Neuronal stem cell (in vitro differentiated cells): ENCODE measurements around the gene SYNE2.

ENCODE experiments used
- DNase-seq: peaks from one replicate; pipeline ENCODE4 v3.0.0-alpha.2; 2013; ENCODE audit warnings: low spot score
- H2AFZ ChIP-seq: one replicate; pipeline ENCODE4 v1.6.1; 2013; ENCODE audit warnings: mild to moderate bottlenecking, low read length, inconsistent platforms
- H2AK5ac ChIP-seq: 2 replicates; pipeline ENCODE4 v1.6.1; 2013; ENCODE audit warnings: low read depth, mild to moderate bottlenecking, inconsistent platforms, low read length, moderate library complexity, mixed read lengths
- H2BK120ac ChIP-seq: 2 replicates; pipeline ENCODE4 v1.6.1; 2013; ENCODE audit warnings: low read depth, mild to moderate bottlenecking, inconsistent platforms, low read length, moderate library complexity, mixed read lengths
- H2BK12ac ChIP-seq: one replicate; pipeline ENCODE4 v1.6.1; 2013; ENCODE audit warnings: low read length, inconsistent platforms
- H2BK15ac ChIP-seq: 2 replicates; pipeline ENCODE4 v1.6.1; 2013; ENCODE audit warnings: mild to moderate bottlenecking, low read length, inconsistent platforms, mixed read lengths
- H2BK5ac ChIP-seq: one replicate; pipeline ENCODE4 v1.6.1; 2013; ENCODE audit warnings: inconsistent platforms, mild to moderate bottlenecking, low read length, moderate library complexity
- H3K14ac ChIP-seq: one replicate; pipeline ENCODE4 v1.6.1; 2013; ENCODE audit warnings: low read length, inconsistent platforms
- H3K18ac ChIP-seq: 2 replicates; pipeline ENCODE4 v1.6.1; 2013; ENCODE audit warnings: low read length, inconsistent platforms
- H3K23ac ChIP-seq: 2 replicates; pipeline ENCODE4 v1.6.1; 2013; ENCODE audit warnings: low read depth, mild to moderate bottlenecking, mixed read lengths, low read length, inconsistent platforms; ENCODE audit not compliant: poor library complexity
- H3K27ac ChIP-seq: replicated peaks from 3 replicates; pipeline ENCODE4 v1.5.1; 2013; ENCODE audit warnings: low read length, inconsistent platforms
- H3K27me3 ChIP-seq, 3 experiments: 2 replicates each; pipeline ENCODE4 v1.6.1; 2013; ENCODE audit warnings: low read length in 3 of 3, mild to moderate bottlenecking in 2 of 3, inconsistent platforms in 1 of 3, low read depth in 1 of 3, mixed read lengths in 1 of 3, moderate library complexity in 1 of 3; ENCODE audit not compliant: control insufficient read depth in 3 of 3, insufficient read depth in 3 of 3
- H3K36me3 ChIP-seq, 2 donors: replicated peaks in 1 of 2; 2 replicates each; pipeline ENCODE4 v1.6.1; 2013; ENCODE audit warnings: low read length in 2 of 2; ENCODE audit not compliant: control insufficient read depth in 2 of 2, insufficient read depth in 2 of 2
- H3K4ac ChIP-seq: 2 replicates; pipeline ENCODE4 v1.6.1; 2013; ENCODE audit warnings: inconsistent platforms, mild to moderate bottlenecking, low read length, moderate library complexity
- H3K4me1 ChIP-seq, 2 donors: 1 replicate in 1 of 2; 2 replicates in 1 of 2; pipeline ENCODE4 v1.6.1; 2013; ENCODE audit warnings: low read length in 2 of 2, low read depth in 1 of 2; ENCODE audit not compliant: control insufficient read depth in 2 of 2, insufficient read depth in 1 of 2
- H3K4me2 ChIP-seq: one replicate; pipeline ENCODE4 v1.6.1; 2013; ENCODE audit warnings: mild to moderate bottlenecking, low read length, inconsistent platforms; ENCODE audit not compliant: insufficient read depth, poor library complexity, severe bottlenecking
- H3K4me3 ChIP-seq, 2 donors: 2 replicates each; pipeline ENCODE4 v1.5.1; 2013; ENCODE audit warnings: low read length in 2 of 2, mild to moderate bottlenecking in 2 of 2, inconsistent platforms in 1 of 2, moderate library complexity in 1 of 2
- H3K79me1 ChIP-seq: one replicate; pipeline ENCODE4 v1.6.1; 2013; ENCODE audit warnings: low read depth, mild to moderate bottlenecking, inconsistent platforms, low read length, moderate library complexity
- H3K9ac ChIP-seq: one replicate; pipeline ENCODE4 v1.6.1; 2013; ENCODE audit warnings: mild to moderate bottlenecking, low read depth, low read length, inconsistent platforms; ENCODE audit not compliant: poor library complexity
- H3K9me3 ChIP-seq, 2 donors: replicated peaks in 1 of 2; 2 replicates each; pipeline versions ENCODE3 to v1.6.1; 2013; ENCODE audit warnings: low read length in 2 of 2, mild to moderate bottlenecking in 2 of 2, inconsistent platforms in 1 of 2, low read depth in 1 of 2, mixed read lengths in 1 of 2, moderate library complexity in 1 of 2; ENCODE audit not compliant: control insufficient read depth in 2 of 2, insufficient read depth in 1 of 2
- H4K8ac ChIP-seq: one replicate; pipeline ENCODE4 v1.6.1; 2013; ENCODE audit warnings: low read depth, mild to moderate bottlenecking, inconsistent platforms, low read length, moderate library complexity
- H4K91ac ChIP-seq: one replicate; pipeline ENCODE4 v1.6.1; 2013; ENCODE audit warnings: low read length, low read depth, mild to moderate bottlenecking, inconsistent platforms; ENCODE audit not compliant: poor library complexity
- WGBS, 2 donors: extraction: QIAGEN DNeasy Blood & Tissue Kit; methylation state at CpG; one replicate each; pipeline ENCODE4 v1.1.7; 2013; ENCODE audit warnings: missing lambda C conversion rate in 2 of 2, mixed read lengths in 1 of 2; ENCODE audit not compliant: insufficient read length in 2 of 2, insufficient replicate concordance in 1 of 2; ENCODE audit errors: extremely low coverage in 2 of 2; 5-methylcytosine and 5-hydroxymethylcytosine counted together

Gene SYNE2

GRCh38 chr14:64197996-64198395 lies 345.2 kb downstream of the SYNE2 start:
- H3K14ac ChIP-seq: no peak overlapping the region
- H2BK12ac ChIP-seq: no peak overlapping the region
- H2AFZ ChIP-seq: no peak overlapping the region
- peaks cover 1 to 15% of the 10 kb centered on the region in 2 donors for H3K36me3 ChIP-seq
- H2BK15ac ChIP-seq: no peak overlapping the region
- H2BK120ac ChIP-seq: no peak overlapping the region
- no peak overlapping the region for H2BK5ac ChIP-seq
- H3K9me3 ChIP-seq: peaks cover 0 to under 1% of the 10 kb centered on the region in 2 donors
- no peak overlapping the region for H3K4me3 ChIP-seq
- H3K9ac ChIP-seq: no peak overlapping the region
- no peak overlapping the region for H3K27ac ChIP-seq
- H4K8ac ChIP-seq: no peak overlapping the region
- no peak overlapping the region for H3K23ac ChIP-seq
- no peak overlapping the region for H4K91ac ChIP-seq
- no peaks in the 10 kb centered on the region for H3K79me1 ChIP-seq
- H3K18ac ChIP-seq: no peak overlapping the region
- no peak overlapping the region for H3K4me2 ChIP-seq
- no peaks in the 10 kb centered on the region for H3K27me3 ChIP-seq
- DNase-seq: no peak
- no CpG with 5 or more reads among the region's 3 CpGs for WGBS, 2 donors
- no peak overlapping the region for H3K4ac ChIP-seq
- peaks cover 15 to 25% of the 10 kb centered on the region in 2 donors for H3K4me1 ChIP-seq
- H2AK5ac ChIP-seq: no peak overlapping the region

GRCh38 chr14:64198486-64198885 lies 345.7 kb downstream of the SYNE2 start:
- Histone ChIP-seq H2BK12ac (no peak overlapping the region), H3K18ac (no peak overlapping the region), H3K14ac (no peak overlapping the region), H2BK5ac (no peak overlapping the region), H3K4ac (no peak overlapping the region), H3K27me3 (no peaks in the 10 kb centered on the region), H4K91ac (no peak overlapping the region), H3K9me3 (no peaks in the 10 kb centered on the region), H2BK15ac (no peak overlapping the region), H3K36me3 (peaks cover 1 to 20% of the 10 kb centered on the region in 2 donors), H3K9ac (no peak overlapping the region), H3K4me3 (no peak overlapping the region), H4K8ac (no peak overlapping the region), H2AFZ (no peak overlapping the region), H3K79me1 (no peaks in the 10 kb centered on the region), H2AK5ac (no peak overlapping the region), H2BK120ac (no peak overlapping the region), H3K27ac (no peak overlapping the region), H3K4me1 (peaks cover 15 to 25% of the 10 kb centered on the region in 2 donors), H3K23ac (no peak overlapping the region), H3K4me2 (no peak overlapping the region)
- WGBS, 2 donors: no CpG with 5 or more reads among the region's 3 CpGs
- DNase-seq: no peak

GRCh38 chr14:64200170-64200569 lies 347.4 kb downstream of the SYNE2 start:
- Histone ChIP-seq H3K4me2 (no peak overlapping the region), H2AFZ (no peak overlapping the region), H3K18ac (no peak overlapping the region), H3K27ac (no peak overlapping the region), H3K4me3 (no peak overlapping the region), H3K79me1 (no peaks in the 10 kb centered on the region), H3K9me3 (no peaks in the 10 kb centered on the region), H3K36me3 (peaks cover 1 to 22% of the 10 kb centered on the region in 2 donors), H4K91ac (no peak overlapping the region), H2BK12ac (no peak overlapping the region), H4K8ac (no peak overlapping the region), H3K23ac (no peak overlapping the region), H2BK5ac (no peak overlapping the region), H2AK5ac (no peak overlapping the region), H2BK15ac (no peak overlapping the region), H2BK120ac (no peak overlapping the region), H3K4me1 (peaks cover 15 to 25% of the 10 kb centered on the region in 2 donors), H3K9ac (no peak overlapping the region), H3K14ac (no peak overlapping the region), H3K27me3 (no peaks in the 10 kb centered on the region), H3K4ac (no peak overlapping the region)
- no CpG with 5 or more reads among the region's 4 CpGs for WGBS, 2 donors
- no peak for DNase-seq

DNA sequence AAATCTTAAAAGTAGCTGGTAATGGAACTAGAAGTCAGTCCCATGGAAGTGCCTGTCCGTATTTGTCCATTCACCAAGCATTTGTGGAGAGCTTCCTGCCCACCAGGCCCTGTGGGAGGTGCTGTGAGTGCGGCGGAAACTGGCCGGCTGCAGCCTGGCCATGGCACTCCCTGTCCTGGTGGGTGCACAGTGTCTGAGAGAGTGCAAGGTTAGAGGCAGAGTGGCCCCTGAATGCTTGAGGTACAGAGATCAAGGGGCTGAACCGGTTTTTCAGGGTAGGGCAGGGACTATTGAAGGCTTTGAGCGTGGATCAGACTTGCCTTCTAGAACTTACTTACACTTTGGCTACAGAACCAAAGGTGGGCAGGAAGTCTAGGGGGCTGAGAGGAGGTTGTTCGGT lies 348.5 kb downstream of the SYNE2 start:
- Histone ChIP-seq H3K4me2 (no peak overlapping the region), H3K18ac (peak overlapping the region; percentile 73), H3K4me3 (no peak overlapping the region), H2BK15ac (no peak overlapping the region), H3K23ac (no peak overlapping the region), H3K4ac (no peak overlapping the region), H2BK12ac (no peak overlapping the region), H3K79me1 (no peaks in the 10 kb centered on the region), H3K27ac (no peak overlapping the region), H2AFZ (no peak overlapping the region), H4K8ac (no peak overlapping the region), H2BK5ac (no peak overlapping the region), H2AK5ac (no peak overlapping the region), H2BK120ac (no peak overlapping the region), H3K9me3 (no peaks in the 10 kb centered on the region), H3K27me3 (no peaks in the 10 kb centered on the region), H3K36me3 (peaks cover 1 to 22% of the 10 kb centered on the region in 2 donors), H4K91ac (no peak overlapping the region), H3K4me1 (peaks cover 17 to 25% of the 10 kb centered on the region in 2 donors), H3K14ac (no peak overlapping the region), H3K9ac (no peak overlapping the region)
- no CpG with 5 or more reads among the region's 7 CpGs for WGBS, 2 donors
- DNase-seq: no peak
